Thyroid gland (tissue), 4 donors: ENCODE data around the gene SMARCC2. TPM values are rescaled to one million over a fixed set of nuclear protein-coding genes. Genes with fewer than 3 reads are reported as not detected.
"Not testable (repeated sequence)": the region's sequence is repeated elsewhere in the genome, so short reads cannot be mapped to it uniquely, and the experiment has no call there.

Experiments used
- DNase-seq, 2 donors: peaks; one replicate each; pipeline ENCODE4 v3.0.0-alpha.2; 2019
- H3K27ac ChIP-seq, 3 donors: fragments of 200-600 bp; sonication (generic); 1 replicate in 2 of 3; 2 replicates in 1 of 3; pipeline ENCODE4 v1.5.1; 2016 to 2019; ENCODE audit warnings: mild to moderate bottlenecking in 1 of 3, moderate library complexity in 1 of 3
- H3K27me3 ChIP-seq: fragments of 200-600 bp; sonication (generic); one replicate; pipeline ENCODE4 v1.5.1; 2019
- H3K36me3 ChIP-seq, 2 donors: fragments of 200-600 bp; sonication (generic); one replicate each; pipeline ENCODE4 v1.5.1; 2016 to 2019
- H3K4me1 ChIP-seq, 2 donors: fragments of 200-600 bp; sonication (generic); one replicate each; pipeline ENCODE4 v1.5.1; 2017 to 2019
- H3K4me3 ChIP-seq, 3 donors: fragments of 200-600 bp; sonication (generic); replicated peaks in 1 of 3; 1 replicate in 2 of 3; 2 replicates in 1 of 3; pipeline ENCODE4 v1.5.1; 2016; ENCODE audit warnings: mild to moderate bottlenecking in 1 of 3
- H3K9me3 ChIP-seq: fragments of 200-600 bp; sonication (generic); one replicate; pipeline ENCODE4 v1.5.1; 2017
- CTCF ChIP-seq, 6 experiments: fragments of 200-600 bp in 3 of 6; fragments of 450-650 bp in 3 of 6; sonication (generic) in 3 of 6; IDR thresholded peaks; one replicate each; pipeline ENCODE4 v1.5.1; 2016 to 2019; ENCODE audit warnings: antibody characterized with exemption in 6 of 6, mild to moderate bottlenecking in 2 of 6, inconsistent platforms in 1 of 6, moderate library complexity in 1 of 6
- POLR2A ChIP-seq, 2 donors: fragments of 450-650 bp; IDR thresholded peaks; one replicate each; pipeline ENCODE4 v1.6.1; 2017; ENCODE audit warnings: antibody characterized with exemption in 2 of 2, mild to moderate bottlenecking in 2 of 2, moderate library complexity in 1 of 2
- WGBS, 2 donors: methylation state at CpG; one replicate each; pipeline ENCODE4 v1.1.5; 2017; 5-methylcytosine and 5-hydroxymethylcytosine counted together
- intact Hi-C: fragments of 100-400 bp; cut with DNase I; formaldehyde crosslinking; loops from one replicate; pipeline ENCODE4 v1.15.1; 2023
- total RNA-seq, 4 donors: library from RNA; depleted of rRNA; stranded (reverse); fragments of >200 nt; gene quantifications; one replicate each; pipeline ENCODE4 v1.2.3, GENCODE V29; 2016

SMARCC2 gene
- total RNA-seq, 4 donors from 2014 or later: 76.5 to 101 (median 83.0) TPM

- Histone ChIP-seq H3K27me3 (no peaks in the 10 kb centered on the region), H3K9me3 (no peaks in the 10 kb centered on the region), H3K4me3 (no peak overlapping the region), H3K36me3 (no peaks in the 10 kb centered on the region), H3K4me1 (peaks cover 0 to 5% of the 10 kb centered on the region in 2 donors), H3K27ac (no peak overlapping the region)
- intact Hi-C loops: no loop called here
- whole genome bisulfite sequencing, 2 donors: 85 to 93% methylated on average over 9 of the region's 9 CpGs
- TF ChIP-seq POLR2A (IDR thresholded peaks at IDR 0.05): no peak
- no peak for TF ChIP-seq CTCF (IDR thresholded peaks at IDR 0.05)
- DNase-seq: no peak
These were observed 8.8 kb upstream of the SMARCC2 start for GRCh38 chr12:56197921-56198635.

- H3K27me3 ChIP-seq, H3K27ac ChIP-seq, DNase-seq, H3K36me3 ChIP-seq, H3K4me3 ChIP-seq, H3K4me1 ChIP-seq, H3K9me3 ChIP-seq, intact Hi-C loops: not testable (repeated sequence)
- WGBS, 2 donors: 70 to 72% methylated on average over 11 of the region's 11 CpGs
These were observed 7.7 kb upstream of the SMARCC2 start for GRCh38 chr12:56196818-56197550.

GRCh38 chr12:56193025-56193578 lies 3.8 kb upstream of the SMARCC2 start:
- H3K27me3 ChIP-seq: no peaks in the 10 kb centered on the region
- peaks cover 2 to 15% of the 10 kb centered on the region in 2 donors for H3K4me1 ChIP-seq
- TF ChIP-seq CTCF (IDR thresholded peaks at IDR 0.05) (peak; percentile 44 to 89 (median 81)), POLR2A (IDR thresholded peaks at IDR 0.05) (no peak)
- peak; percentile 77 to 79 for DNase-seq
- H3K4me3 ChIP-seq: no peak overlapping the region
- 29 to 48% methylated on average over 1 of the region's 1 CpG for WGBS, 2 donors
- no peak overlapping the region for H3K27ac ChIP-seq
- no peaks in the 10 kb centered on the region for H3K36me3 ChIP-seq
- intact Hi-C loops: loop anchor here (2.0 kb wide), 1 partner anchor 32 kb away; the partner anchor contains the start of gene NABP2
- no peaks in the 10 kb centered on the region for H3K9me3 ChIP-seq

- no peak for TF ChIP-seq POLR2A (IDR thresholded peaks at IDR 0.05)
- no peak for TF ChIP-seq CTCF (IDR thresholded peaks at IDR 0.05)
- H3K9me3 ChIP-seq: no peaks in the 10 kb centered on the region
- no peak overlapping the region for H3K4me3 ChIP-seq
- DNase-seq: no peak
- H3K27me3 ChIP-seq: no peaks in the 10 kb centered on the region
- peaks cover 7 to 21% of the 10 kb centered on the region in 2 donors for H3K4me1 ChIP-seq
- H3K27ac ChIP-seq: no peak overlapping the region
- no peaks in the 10 kb centered on the region for H3K36me3 ChIP-seq
- intact Hi-C loops: loop anchor here (2.0 kb wide), 1 partner anchor 32 kb away; the partner anchor contains the start of gene NABP2
These were observed 3.3 kb upstream of the SMARCC2 start for GRCh38 chr12:56192582-56192981.

GRCh38 chr12:56190695-56191155 lies 1.4 kb upstream of the SMARCC2 start:
- peaks cover 0 to under 1% of the 10 kb centered on the region in 2 donors for H3K36me3 ChIP-seq
- intact Hi-C loops: no loop called here
- TF ChIP-seq CTCF (IDR thresholded peaks at IDR 0.05) (no peak), POLR2A (IDR thresholded peaks at IDR 0.05) (no peak)
- no peaks in the 10 kb centered on the region for H3K9me3 ChIP-seq
- H3K27ac ChIP-seq: peak overlapping the region; percentile 84 to 99 (median 98)
- peak overlapping the region; percentile 14 to 94 (median 77) for H3K4me3 ChIP-seq
- 28 to 30% methylated on average over 9 of the region's 9 CpGs for WGBS, 2 donors
- no peaks in the 10 kb centered on the region for H3K27me3 ChIP-seq
- no peak for DNase-seq
- H3K4me1 ChIP-seq: peaks cover 14 to 22% of the 10 kb centered on the region in 2 donors
